NCI-H82 treated with DMSO at 0.1 percent for 48 hours (cell line): ENCODE data around the gene ZNF385B.
A peak's percentile ranks its signal among the peaks of the same experiment; 100 is the strongest.
"Not testable (repeated sequence)": the region's sequence is repeated elsewhere in the genome, so short reads cannot be mapped to it uniquely, and the experiment has no call there.

Experiments used
- DNase-seq: peaks from one replicate; lab custom pipeline; 2025; ENCODE audit not compliant: unreplicated experiment; lab: John Stamatoyannopoulos, UW

Gene ZNF385B

DNA sequence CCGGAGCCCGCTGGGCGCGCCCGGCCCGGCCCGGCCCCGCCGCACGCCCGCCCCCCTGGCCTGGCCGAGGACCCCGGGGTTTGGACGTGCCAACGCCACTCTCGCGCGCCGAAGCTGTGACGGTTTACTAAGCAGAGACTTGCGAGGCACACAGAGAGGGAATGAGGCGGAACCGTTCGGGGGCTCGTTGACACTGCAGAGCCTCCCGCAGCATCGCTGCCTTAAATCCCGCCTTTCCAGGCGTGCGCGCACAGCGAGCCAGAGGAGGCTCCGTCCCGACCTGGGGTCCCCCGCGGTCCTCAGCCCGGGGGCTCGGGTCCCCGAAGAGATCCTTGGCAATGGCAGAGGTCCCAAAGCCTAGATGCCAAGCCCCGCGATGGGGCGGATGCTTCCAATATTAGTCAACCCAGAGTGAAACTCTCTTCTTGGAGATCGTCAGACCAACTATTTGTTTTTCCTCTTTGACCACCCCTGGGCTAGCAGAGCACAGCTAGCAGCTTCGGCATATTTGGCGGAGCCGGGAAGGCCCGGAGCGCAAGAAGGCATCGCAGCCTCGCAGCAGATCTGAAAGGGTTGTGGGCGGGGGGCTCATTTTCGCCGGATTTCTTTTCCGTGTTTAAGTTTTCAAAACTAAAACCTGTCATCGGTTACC is at the start of gene ZNF385B:
Gene ZNF385B, minus strand, starts transcription at position 197 of the 652 bp plus-strand sequence.
- DNase-seq: no peak

DNA sequence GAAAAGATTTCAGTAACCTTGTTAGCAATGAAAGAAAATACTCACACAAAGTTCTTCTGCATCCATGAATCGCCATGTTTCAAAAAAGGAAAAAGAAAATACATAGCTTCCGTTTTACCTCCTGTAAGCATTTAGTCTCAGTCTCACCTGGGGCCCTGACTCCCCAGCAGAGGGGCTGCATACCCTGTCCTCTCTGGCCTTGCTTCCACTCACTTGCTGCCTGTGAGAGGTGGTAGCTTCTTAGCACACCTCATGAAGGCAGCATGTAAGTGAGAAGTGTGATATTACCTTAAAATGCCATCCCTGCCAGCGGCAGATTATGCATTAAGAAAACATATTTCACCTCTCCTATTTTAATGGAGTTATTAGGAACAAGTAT is 49.3 kb upstream of the ZNF385B start:
- no peak for DNase-seq

DNA sequence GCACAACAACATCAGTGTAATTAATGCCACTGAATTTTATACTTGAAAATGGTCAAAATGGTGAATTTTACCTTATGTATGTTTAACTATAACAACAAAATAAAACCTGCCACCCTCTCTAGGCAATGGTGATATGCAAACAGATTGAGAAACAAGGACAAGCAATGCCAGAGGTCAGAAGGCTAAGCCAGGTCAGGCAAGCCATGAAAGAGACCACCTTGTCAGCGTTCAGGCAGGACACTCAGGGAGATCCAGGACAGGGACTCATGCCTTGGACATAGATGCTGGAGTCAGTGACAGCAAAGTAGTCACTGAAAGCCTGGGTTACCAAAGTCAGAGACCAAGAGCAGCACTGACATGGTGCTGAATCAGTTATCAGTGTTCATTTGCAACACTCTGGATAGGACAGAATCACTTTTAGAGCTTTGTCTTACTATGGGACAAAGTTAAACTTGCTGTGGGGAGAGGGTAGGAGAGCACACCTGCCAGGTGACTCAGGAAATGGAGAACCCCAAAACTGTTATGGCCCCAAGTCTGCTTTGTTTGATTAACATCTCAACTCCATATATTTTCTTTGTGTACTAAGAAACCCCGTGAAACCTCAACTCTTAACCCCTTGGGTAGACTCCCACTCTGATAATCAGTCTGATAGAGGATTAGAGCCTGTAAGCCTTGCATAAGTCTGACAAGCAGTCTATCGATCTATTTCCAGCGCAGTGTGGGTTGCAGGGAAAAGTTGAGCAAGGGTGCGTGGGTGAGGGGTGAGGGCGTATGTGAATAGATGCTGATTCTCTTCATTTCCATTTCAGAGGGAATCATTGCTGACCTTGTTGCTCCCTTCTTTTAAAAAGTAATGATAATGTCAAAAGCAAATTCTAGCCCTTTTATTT is 48.7 kb upstream of the ZNF385B start:
- no peak for DNase-seq

DNA sequence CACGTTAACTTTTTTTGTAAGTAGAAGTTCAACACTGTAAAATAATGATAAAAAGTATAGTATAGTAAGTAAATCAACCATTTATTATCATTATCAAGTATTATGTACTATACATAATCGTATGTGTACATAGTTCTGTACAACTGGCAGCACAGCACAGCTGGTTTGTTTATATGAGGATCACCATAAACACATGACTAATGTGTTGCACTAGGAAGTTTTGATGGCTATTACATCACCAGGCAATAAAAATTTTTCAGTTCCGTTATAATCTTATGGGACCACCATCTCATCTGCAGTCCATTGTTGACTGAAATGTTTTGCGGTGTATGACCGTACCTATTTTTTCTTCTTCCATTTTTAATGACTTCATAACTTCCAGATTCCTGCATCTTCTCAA is 39.2 kb upstream of the ZNF385B start:
- no peak for DNase-seq

DNA sequence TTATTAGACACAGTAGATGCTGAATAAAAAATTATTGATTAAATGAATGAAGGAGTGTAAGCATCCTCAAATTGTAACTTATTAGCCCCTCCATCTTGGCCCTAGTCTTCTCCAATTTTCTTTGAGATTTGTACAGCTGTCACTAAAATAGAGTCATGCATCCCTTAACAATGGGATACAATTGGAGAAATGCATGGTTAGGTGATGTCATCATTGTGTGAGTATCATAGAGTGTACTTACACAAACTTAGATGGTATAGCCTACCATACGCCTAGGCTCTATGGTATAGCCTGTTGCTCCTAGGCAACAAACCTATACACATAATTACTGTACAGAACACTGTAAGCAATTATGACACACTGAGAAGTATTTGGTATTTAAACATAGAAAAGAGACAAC is 38.3 kb upstream of the ZNF385B start:
- no peak for DNase-seq

DNA sequence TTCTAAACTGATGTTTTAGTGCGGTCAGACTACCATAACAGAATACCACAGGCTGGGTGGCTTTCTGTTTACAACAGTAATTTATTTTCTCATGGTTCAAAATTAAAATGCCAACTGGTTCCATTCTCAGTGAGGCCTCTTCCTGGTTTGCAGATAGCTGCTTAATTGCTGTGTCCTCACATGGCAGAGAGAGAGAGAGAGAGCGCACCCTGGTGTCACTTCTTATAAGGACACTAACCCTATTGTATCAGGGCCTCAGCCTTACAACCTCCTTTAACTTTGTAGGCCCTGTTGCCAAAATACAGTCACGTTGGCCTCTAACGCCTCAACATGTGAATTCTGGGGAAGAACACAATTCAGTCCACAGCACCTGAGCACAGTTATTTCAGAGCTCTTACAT is 37.5 kb upstream of the ZNF385B start:
- peak; percentile 69 for DNase-seq

DNA sequence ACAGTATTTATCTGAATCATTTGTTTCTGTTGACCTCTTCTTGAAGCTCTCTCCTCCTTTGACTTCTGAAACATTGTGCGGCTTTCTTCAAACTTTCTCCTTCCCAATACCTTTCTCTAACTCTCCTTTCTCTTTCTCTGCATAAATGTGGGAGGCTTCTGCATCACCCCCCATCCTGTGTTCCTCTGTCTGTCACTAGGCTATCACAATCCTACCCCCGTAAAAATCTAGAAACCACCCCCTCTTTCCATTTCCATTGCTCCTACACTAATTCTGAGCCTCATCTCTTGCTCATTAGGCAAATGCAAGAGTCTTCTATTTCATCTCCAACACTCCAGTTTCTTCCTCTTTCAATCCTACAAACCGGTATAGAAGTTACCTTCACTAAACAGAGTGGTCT is 32.2 kb upstream of the ZNF385B start:
- no peak for DNase-seq

DNA sequence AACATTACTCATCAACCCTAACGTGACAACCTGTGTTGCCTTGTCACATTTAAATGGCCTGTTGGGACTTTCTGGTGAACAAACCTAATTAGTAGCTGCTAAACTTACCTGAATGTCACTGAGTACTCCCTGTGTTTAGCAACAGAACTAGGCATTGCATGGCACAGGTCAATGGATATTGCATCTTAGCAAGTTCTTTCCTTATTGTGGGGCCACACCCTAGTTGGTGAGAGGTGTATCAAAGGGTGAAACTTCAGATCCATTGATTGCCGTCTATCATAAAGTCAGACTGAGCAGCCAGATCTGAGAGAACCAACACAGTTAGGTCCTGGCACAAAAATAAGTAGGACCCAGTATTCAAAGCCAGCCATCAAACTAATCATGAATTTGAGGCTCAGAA is 29.8 kb upstream of the ZNF385B start:
- no peak for DNase-seq

DNA sequence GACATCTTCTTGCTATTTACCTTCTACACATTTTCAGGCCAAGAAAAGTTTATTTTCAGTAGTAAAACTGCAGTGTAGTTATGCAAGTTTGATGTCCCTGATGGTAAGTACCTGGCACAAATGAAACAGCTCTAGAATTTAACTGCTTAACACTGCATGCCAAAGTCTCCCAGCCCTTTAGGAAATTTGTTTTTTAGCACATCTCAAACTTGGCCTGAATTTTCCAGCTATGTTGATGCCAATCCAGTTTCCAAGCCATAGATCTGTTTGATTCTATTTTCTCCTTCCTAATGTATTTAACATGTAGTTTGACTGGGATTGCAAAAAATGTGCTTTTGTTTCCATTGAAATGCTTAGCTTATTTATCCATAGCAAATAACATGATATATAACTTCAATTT is 29.3 kb upstream of the ZNF385B start:
- no peak for DNase-seq

DNA sequence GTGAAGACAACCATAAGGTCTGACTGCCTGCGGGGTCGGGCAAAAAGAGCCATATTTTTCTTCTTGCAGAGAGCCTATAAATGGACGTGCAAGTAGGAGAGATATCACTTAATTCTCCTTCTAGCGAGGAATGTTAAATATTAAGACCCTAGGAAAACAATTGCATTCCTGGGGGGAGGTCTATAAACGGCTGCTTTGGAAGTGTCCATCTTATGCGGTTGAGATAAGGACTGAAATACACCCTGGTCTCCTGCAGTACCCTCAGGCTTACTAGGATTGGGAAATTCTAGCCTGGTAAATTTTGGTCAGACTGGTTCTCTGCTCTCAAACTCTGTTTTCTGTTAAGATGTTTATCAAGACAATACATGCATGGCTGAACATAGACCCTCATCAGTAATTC is 27.2 kb upstream of the ZNF385B start:
- not testable (repeated sequence) for DNase-seq

DNA sequence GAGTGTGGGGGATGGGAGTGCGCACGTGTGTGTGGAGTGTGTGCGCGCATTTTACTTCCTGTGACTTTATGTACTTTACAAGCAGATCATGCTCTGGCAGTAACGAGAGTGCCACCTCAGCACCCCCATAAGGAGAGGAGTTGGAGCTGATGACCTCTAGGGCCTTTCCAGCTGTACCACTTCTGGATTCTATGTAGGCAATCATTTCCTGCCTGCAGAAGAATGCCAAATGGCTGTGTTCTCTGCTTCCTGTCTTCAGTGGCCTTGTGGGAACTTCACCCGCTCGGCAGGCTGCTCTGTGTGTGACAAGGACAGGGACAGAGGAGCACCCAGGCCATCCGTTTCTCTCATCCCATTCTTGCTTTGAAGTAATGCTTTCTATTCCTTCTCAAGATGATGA is 22.8 kb upstream of the ZNF385B start:
- DNase-seq: no peak

DNA sequence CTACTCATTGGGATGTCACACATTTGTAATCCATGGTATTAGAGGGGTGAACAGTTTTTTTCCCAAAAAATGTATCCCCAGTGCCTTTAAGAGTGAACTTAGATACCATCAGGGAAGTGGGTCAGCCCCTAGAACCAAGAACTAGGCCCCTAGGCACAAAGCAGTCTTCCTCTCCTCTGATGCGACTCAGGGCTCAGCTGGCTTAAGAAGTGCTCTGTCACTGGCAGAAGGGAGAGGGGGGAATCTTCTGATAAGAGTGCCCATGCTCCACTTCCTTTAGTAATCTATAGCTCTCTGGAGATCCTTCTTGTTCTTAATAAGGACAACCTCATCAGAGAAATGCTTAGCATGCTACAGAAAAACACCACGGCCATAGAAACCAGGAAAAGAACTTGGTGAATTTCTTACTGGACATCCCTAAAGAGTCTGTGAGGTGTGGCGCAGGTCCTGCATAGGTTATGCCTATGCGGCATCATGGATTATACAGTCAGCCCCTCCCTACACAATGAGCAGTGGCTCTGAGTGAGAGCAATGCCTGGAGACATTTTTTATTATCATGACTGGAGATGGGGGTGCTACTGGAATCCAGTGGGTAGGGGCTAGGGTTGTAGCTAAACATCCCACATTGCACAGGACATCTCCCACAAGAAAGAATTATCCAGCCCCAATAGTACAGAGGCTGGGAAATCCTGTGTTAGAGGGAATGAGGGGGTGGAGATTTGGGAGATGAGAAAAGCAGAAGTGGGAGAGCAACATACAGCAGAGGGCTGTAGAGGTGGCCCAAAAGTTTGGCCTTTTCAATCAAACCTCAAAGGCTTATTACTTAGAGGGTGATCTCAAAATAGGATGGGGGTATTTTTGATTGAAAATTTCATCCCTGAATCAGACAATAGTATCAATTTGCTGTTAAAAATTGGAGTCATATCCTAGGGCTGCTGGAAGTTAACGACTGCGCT is 21.7 kb upstream of the ZNF385B start:
- DNase-seq: no peak

DNA sequence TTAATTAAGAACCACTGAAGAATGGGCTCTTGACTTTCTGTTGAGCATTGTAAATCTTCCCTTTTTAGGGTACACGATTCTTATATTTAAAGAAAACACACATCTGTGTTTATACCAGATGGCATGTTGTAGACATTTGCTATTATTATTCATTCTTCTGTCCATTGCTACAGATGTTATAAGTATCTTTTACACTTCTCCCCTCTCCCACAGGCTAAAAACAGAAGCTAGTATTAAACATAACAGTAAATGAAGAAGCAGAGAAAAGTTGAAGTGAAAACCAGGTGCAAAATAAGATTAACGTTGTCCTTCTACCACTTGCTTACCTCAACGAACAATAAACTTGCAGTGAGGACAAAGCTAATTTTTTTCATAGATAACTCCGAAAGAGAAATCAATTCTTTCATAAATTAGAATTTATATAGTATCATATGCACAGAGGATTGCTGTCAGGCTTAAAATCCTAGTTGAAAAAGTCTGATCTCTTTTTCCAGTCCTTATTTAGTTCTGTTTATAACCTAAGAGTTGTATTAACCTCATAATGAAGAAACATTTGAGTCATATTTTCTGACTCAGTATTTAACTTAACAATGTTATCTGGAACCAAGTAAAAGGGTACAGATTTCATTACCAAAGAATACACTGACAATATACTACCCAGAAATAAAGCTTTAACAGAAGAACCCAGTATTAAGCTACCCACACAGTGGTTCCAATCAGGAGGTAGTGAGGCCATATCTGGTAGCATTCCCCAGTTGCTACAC is 16.4 kb upstream of the ZNF385B start:
- DNase-seq: no peak

DNA sequence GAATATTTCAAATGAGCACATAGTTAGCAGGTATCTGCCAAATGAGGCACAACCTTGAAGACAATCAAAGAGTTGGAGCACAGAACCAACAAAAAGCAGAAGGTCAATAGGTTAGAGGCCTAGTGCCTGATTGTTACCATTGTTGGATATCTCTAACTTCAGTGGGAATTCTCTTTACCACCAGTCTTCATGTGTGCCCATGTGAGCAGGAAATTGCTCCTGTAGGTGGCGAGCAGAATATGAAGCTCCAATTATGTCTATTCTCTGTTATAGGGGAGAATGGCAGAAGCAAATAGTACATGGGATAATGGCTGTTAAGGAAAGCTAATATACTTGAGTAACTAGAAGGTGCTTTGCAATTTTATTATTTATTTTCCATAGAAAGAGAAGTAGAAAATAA is 14.9 kb upstream of the ZNF385B start:
- no peak for DNase-seq

DNA sequence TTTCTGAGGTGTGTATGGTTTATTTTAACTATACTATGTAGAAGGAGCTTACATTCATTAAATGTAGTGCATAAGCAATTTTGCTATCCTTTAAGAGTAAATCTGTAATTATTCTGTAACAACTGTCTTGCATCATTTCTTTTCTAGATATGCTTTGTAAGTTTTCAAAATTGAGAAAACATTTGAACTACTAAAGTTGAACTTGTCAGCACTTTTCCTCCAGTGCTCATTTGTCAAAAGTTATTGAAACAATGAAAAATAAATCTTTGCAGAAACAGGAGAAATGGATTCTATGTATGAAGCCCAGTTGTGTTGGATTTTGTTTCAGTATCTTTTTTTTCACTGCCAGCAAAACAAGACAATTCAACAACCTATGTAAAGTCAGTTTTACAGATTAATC is 14.5 kb upstream of the ZNF385B start:
- DNase-seq: no peak

DNA sequence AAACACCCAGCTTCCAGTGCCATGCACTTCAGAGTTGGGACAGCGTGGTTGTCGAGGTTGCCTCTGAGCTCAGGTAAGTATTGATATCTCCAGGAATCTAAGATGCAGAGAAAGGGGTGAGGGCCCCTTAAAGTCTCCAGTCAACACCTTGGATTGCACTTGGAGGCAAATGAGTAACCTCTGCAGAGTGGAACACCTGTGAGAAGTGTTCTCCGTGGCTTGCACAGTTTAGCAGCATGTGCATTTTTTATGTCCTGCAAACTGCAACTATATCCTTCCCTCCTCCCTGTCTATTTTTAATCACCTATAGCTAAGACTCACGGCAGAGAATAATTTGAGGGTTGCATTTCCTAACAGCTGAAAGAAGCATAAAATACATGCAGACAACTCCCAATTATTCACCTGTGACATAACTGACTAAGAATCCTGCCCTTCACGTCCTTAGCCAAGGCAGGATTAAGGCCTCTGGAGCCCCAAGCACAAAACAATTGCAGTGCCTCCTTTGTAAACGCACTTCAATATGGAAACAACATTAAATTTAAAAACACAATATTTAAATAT is 1.6 kb upstream of the ZNF385B start:
- no peak for DNase-seq

DNA sequence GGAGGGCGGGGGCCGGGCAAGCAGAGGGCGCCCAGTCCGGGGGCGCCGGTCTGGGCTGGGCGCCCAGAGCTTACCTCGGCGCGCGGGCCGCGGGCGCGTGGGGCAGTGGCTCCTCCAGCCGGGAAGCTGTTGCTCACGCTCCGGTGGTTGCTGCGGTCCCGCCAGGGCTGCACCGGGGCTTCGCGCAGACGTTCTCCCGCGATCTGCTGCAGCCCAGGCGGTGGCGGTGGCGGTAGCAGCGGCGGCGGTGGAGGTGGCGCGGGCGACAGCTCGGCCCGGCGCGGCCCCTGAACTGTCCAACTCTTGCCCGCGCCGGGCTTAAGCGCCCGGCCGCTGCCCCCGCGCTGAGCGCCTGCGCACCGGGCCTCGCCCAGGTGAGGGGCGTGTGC is 391 bp downstream of the ZNF385B start:
- no peak for DNase-seq

DNA sequence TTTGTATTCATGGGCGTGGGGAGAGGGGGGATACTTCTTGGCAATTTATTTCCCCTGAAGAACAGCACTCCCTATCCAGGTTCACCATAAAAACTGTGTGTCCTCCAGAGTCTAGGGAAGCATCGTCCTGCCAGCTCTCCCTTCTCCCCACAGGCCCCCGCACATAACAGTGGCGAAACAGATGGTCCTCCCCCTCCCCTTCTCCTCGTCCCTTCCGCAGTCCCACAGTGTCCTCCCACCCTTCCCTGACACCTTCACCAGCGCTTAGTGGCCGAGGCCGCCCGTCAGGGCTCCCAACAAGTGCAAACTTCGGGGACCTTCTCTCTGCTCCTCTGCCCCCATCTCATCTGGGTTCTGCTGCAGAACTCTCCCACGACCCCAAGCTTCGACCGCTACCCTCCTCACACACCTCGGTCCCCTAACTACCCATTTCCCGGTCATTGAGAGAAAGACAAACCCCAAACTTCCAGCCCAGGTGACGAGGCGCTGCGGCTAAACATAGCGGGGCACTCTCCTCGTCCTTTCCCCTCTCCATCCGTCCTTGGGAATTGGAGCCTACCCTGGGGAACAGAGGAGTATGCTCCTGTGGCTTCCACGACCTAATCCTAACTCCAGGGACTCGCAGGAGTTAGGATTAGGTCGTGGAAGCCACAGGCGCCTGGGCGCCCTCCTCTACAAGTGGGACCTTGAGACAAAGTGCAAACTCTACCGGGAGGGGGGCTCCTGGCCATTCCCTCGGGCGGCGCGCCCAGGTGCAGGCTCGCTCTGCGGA is 971 bp downstream of the ZNF385B start:
- DNase-seq: no peak

DNA sequence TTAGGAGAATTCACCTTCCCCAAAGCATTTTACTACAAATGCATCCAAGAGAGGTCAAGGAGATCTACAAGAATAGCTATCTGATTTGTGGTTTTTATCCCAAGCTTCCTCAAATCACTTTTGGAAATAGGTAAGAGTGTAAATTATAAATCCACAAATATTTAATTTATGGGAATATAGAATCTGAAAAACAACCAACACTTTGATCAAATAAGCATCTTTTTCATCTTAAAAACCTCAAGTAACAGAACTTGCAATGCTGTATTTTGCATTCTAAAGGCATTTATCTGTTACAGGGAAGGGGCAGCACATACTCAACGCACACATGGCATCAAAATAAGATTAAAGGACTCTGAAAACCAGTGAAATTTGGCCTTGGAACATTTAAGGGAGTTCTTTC is 1.9 kb downstream of the ZNF385B start:
- DNase-seq: no peak

DNA sequence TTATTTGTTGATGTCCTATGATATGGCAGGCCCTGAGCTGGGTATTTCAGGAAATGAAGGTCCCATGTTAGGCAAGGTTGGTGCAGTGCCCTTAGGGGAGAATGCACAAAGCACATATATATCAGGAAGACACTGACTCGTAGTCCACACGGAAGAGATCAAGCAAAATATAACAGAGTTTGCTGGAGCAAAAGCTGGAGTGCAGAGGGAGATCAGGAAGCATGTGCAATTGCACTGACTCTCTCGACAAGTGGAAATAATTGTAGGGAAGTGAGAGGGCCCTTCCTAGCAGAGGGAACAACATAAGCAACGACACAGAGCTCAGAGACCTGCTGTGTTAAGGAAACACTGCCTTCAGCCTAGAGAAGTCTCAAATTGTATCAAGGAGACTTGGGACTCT is 4.2 kb downstream of the ZNF385B start:
- DNase-seq: no peak
